Esophagus muscularis mucosa (tissue), 3 donors: ENCODE measurements around the gene C1orf105.

Experiments
- POLR2AphosphoS5 ChIP-seq, 2 donors: sonication (generic); formaldehyde crosslinking; IDR thresholded peaks; one replicate each; pipeline ENCODE4 v1.6.1; 2017; ENCODE audit warnings: antibody characterized with exemption in 2 of 2
- TF ChIP-seq, protein P1 (sequence below), 3 experiments: fragments of 200-600 bp in 2 of 3; fragments of 450-650 bp in 1 of 3; sonication (generic) in 2 of 3; IDR thresholded peaks; one replicate each; pipeline ENCODE4 v1.5.1; 2017 to 2019; ENCODE audit warnings: antibody characterized with exemption in 3 of 3, mild to moderate bottlenecking in 2 of 3, moderate library complexity in 1 of 3

DNA sequence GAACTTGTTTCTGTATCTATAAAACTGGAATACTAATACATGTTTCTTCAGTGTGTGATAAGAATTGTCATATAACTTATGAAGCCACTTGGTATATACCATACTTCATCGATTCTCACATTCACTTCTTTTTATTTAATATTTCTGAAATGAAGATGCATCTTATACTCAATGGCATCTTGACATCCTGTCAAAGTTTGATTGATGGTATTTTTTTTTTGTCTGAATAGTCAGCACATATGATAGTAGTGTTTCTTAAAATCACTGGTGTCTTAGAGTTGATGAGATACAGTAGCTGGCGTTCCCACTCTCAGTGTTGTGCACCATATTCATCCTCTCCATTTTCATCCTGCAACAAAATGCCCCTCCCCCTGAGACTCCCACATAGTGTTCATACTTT, 34.4 kb upstream of the C1orf105 start:
- TF ChIP-seq, protein P1, sequence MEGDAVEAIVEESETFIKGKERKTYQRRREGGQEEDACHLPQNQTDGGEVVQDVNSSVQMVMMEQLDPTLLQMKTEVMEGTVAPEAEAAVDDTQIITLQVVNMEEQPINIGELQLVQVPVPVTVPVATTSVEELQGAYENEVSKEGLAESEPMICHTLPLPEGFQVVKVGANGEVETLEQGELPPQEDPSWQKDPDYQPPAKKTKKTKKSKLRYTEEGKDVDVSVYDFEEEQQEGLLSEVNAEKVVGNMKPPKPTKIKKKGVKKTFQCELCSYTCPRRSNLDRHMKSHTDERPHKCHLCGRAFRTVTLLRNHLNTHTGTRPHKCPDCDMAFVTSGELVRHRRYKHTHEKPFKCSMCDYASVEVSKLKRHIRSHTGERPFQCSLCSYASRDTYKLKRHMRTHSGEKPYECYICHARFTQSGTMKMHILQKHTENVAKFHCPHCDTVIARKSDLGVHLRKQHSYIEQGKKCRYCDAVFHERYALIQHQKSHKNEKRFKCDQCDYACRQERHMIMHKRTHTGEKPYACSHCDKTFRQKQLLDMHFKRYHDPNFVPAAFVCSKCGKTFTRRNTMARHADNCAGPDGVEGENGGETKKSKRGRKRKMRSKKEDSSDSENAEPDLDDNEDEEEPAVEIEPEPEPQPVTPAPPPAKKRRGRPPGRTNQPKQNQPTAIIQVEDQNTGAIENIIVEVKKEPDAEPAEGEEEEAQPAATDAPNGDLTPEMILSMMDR (IDR thresholded peaks at IDR 0.05): no peak
- TF ChIP-seq POLR2AphosphoS5 (IDR thresholded peaks at IDR 0.05): no peak
